ENCODE data around the gene CAMTA1. TPM values are rescaled to one million over a fixed set of nuclear protein-coding genes. Genes with fewer than 3 reads are reported as not detected.

Gene CAMTA1
- polyA plus RNA-seq, 1 experiment, result 23.1 TPM

GRCh38 chr1:7289694-7290093 lies 504.4 kb downstream of the CAMTA1 start:
- no peak for DNase-seq (ENCODE audit: low read depth)
- H3K27me3 ChIP-seq (ENCODE audit: control insufficient read depth, insufficient read depth, low read length), result no peaks in the 10 kb centered on the region
- POLR2A ChIA-PET, result no interaction called here
- H3K4me3 ChIP-seq (ENCODE audit: low read depth, low read length), result no peak overlapping the region
- no peak for TF ChIP-seq CTCF (IDR thresholded peaks at IDR 0.05; ENCODE audit: insufficient read depth, low read depth, low read length)
- H3K36me3 ChIP-seq (ENCODE audit: control insufficient read depth, insufficient read depth, low read length), result no peaks in the 10 kb centered on the region
- CTCF ChIA-PET, result interaction anchor here (1.1 kb wide), 1 partner anchor 12 kb away, joined by 3 read pairs; no protein-coding TSS in a partner anchor

DNA sequence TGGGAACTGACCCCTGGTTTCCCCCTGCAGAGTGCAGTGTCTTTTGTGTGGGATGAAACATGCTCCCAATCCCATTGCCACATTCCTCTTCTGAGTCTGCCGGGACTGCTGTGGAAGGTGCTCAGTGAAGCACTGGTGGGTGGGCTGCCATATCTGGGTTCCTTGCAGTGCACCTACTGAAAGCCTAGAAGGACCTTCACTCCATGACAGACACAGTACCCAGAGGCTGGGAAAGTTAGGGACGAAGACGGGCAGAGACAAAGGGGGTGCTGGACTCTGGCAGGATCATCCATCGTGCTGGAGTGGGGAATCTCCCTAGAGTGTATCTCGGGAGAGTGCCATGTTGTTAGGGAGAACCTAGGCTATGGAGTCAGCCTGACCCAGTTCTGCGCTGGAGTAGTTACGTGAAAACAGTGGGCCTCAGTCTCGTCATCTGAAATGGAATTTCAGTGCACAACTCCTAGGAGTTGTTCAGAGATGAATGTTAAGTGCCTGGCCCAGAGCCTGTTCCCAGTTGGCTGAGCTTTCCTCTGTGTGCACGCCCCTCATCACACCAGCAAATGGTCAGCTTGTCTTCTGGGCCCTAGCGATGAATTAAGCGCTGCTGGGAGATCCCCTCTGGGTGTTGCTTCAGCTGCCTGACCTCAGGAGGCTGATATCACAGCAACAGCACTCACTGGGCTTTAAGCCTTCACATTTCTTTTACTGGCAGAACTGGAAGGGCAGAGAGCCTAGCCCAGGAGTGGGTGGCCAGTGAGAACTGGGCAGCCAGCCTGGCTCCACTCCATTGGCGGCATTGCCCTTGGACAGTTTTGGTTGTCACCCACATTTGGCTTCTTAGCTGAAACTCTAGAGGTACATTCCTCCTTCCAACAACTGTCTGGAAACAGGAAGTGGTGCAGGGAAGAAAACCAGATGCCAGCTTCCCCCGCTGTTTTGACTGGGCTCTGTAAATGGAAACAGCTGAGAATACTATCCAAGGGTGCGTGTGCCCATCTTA lies 506.0 kb downstream of the CAMTA1 start:
- DNase-seq (ENCODE audit: low read depth), result no peak
- no peaks in the 10 kb centered on the region for H3K27me3 ChIP-seq (ENCODE audit: control insufficient read depth, insufficient read depth, low read length)
- no peaks in the 10 kb centered on the region for H3K36me3 ChIP-seq (ENCODE audit: control insufficient read depth, insufficient read depth, low read length)
- no peak for TF ChIP-seq CTCF (IDR thresholded peaks at IDR 0.05; ENCODE audit: insufficient read depth, low read depth, low read length)
- H3K4me3 ChIP-seq (ENCODE audit: low read depth, low read length), result no peak overlapping the region
- ChIA-PET POLR2A (no interaction called here), CTCF (interaction anchor here (1.6 kb wide), 1 partner anchor 22 kb away, joined by 3 read pairs; no protein-coding TSS in a partner anchor)

DNA sequence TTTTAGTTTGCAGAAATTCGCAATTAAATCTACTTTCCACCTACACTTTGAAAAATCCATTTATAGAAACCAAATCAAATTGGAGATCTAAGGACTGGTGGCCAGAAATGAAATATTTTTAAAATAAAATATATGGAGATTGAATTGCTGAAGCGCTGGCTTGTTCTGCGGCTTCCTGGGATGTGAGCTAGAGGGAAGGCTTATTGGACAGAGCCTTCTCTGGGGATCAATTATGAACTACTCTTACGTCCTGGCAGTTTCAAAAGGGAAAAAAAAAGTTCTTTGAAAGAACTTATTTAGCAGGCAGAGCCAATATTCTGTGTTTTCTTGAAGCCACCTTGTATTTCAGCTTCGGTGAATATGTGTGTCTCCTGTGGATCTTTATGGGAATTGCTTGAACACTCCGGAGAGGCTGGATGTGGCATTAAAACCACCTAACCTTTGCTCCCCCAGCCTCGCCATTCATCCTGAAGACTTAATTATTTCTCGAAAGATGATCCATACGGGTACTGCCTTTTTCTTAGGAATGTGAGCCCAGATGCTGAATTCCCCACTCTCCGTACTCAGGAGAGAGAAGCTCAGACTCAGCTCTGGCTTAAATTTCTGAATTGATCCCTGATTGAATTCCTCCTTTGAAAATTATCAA lies 506.9 kb downstream of the CAMTA1 start:
- no peak for DNase-seq (ENCODE audit: low read depth)
- Histone ChIP-seq H3K4me3 (ENCODE audit: low read depth, low read length) (no peak overlapping the region), H3K27me3 (ENCODE audit: control insufficient read depth, insufficient read depth, low read length) (no peaks in the 10 kb centered on the region), H3K36me3 (ENCODE audit: control insufficient read depth, insufficient read depth, low read length) (no peaks in the 10 kb centered on the region)
- no peak for TF ChIP-seq CTCF (IDR thresholded peaks at IDR 0.05; ENCODE audit: insufficient read depth, low read depth, low read length)
- ChIA-PET POLR2A (no interaction called here), CTCF (interaction anchor here (1.6 kb wide), 1 partner anchor 23 kb away, joined by 3 read pairs; no protein-coding TSS in a partner anchor)

- TF ChIP-seq CTCF (IDR thresholded peaks at IDR 0.05; ENCODE audit: insufficient read depth, low read depth, low read length), result no peak
- Histone ChIP-seq H3K4me3 (ENCODE audit: low read depth, low read length) (no peak overlapping the region), H3K27me3 (ENCODE audit: control insufficient read depth, insufficient read depth, low read length) (no peaks in the 10 kb centered on the region), H3K36me3 (ENCODE audit: control insufficient read depth, insufficient read depth, low read length) (no peaks in the 10 kb centered on the region)
- ChIA-PET POLR2A (no interaction called here), CTCF (interaction anchor here (1.6 kb wide), 1 partner anchor 24 kb away, joined by 3 read pairs; no protein-coding TSS in a partner anchor)
- DNase-seq (ENCODE audit: low read depth), result no peak
Observed at GRCh38 chr1:7292714-7293419, 507.6 kb downstream of the CAMTA1 start.
